SK-N-DZ (cell line): ENCODE measurements around the gene FAM149B1.

Experiments
- DNase-seq: peaks from one replicate; pipeline ENCODE4 v3.0.0-alpha.2; 2015; ENCODE audit warnings: low spot score
- small RNA-seq, 2 experiments: library from RNA; depleted of rRNA; stranded (forward); fragments of <200 nt; gene quantifications; one replicate each; pipeline ENCODE3, GENCODE V24; 2014

The FAM149B1 gene

DNA sequence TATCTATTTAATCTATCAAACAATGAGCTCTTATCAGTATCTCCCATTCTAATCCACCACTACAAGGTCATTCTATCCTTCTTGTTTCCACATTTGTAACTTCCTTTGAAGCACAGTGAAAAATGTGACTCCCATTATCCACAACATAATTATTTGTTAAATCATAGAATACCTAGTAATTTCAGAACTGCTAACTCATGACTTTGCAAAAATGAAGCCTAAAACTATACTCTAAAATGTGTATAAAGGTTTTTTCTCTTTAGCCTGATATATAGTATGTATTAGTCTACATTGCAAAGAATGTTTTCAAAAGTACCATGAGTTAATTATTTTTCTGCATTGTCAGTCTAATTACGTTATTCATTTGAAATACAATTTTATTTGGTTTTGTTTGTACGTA is 96.5 kb downstream of the FAM149B1 start:
- no peak for DNase-seq

DNA sequence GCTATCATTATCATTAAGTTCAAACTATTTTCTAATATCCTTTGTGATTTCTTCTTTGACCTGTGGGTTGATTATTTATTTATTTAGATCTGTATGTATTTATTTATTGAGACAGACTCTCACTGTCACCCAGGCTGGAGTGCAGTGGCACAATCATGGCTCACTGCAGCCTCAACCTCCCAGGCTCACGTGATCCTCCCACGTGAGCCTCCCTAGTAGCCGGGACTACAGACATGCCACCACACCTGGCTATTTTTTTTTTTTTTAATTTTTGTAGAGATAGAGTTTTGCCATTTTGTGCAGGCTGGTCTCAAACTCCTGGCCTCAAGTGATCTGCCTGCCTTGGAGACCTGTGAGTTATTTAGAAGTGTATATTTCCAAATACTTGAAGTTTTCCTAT is 113.2 kb downstream of the FAM149B1 start:
- DNase-seq: no peak

DNA sequence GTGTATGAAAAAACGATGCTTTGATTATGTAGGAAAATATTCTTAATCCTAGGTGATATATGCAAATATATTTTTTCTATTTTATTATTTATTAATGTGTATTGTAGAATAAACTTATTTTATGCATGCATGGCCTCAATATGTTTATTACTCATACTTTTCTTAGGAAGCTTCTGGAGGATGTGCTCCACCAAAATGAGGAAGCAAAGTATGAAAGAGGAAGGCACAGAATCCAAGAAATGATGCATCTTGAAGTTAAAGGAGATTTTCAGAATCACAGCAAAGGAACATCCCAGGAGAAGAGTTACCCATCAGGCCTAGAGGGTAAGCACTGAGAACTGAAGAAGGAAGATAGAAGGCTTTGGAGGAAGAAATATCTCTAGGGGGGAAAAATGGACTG is 119.5 kb downstream of the FAM149B1 start:
- DNase-seq: no peak

DNA sequence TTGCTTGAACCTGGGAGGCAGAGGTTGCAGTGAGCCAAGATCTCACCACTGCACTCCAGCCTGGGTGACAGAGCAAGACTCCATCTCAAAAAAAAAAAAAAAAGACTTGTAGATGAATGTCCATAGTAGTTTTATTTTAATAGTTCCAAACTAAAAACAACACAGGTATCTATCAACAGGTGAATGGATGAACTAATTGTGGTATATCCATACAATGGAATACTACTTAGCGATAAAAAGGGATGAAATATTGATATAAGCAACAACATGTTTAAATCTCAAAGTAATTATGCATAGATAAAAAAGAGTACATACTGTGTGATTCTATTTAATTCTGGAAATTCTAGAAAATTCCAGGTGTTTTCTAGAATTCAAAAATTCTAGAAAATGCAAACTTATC is 122.0 kb downstream of the FAM149B1 start:
- no peak for DNase-seq

DNA sequence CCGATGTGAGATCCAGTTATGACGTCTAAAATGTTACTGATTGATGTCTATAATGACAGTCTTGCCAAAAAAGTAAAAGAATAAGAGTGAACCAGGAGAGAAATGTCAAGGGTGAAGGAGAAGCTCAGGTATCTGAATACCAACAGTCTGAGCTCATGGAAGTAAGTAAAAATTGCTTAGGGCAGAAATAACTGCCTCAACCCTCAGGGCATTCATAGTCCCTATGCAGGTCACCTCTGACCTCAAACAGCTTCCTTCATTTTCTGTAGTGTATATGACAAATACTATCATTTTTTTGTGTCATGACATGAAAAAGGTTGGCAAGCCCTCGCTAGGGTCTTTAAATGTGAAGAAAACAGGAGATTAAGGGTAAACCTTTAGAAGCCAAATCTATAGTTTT is 125.5 kb downstream of the FAM149B1 start:
- DNase-seq: no peak

Small RNA genes lying within 50 kb of the gene (small RNA-seq; reads per million reads assigned to genes)
- 0 reads per million in 2 experiments for gene RF00019
- 0 reads per million in 2 experiments for gene RNU6-833P
- 0.68 to 1.2 reads per million in 2 experiments for gene SNORA11F
